HepG2 (cell line): Measurements from ENCODE around the gene PCDHGA10. TPM values are rescaled to one million over a fixed set of nuclear protein-coding genes. Genes with fewer than 3 reads are reported as not detected.
"Not testable (repeated sequence)": the region's sequence is repeated elsewhere in the genome, so short reads cannot be mapped to it uniquely, and the experiment has no call there.

Source experiments
- ATAC-seq: fragments of 200-7000 bp; cut with Tn5 transposase; 3 replicates; pipeline ENCODE4 v1.9.1; 2020; ENCODE audit warnings: mild to moderate bottlenecking, moderate library complexity
- BruUV-seq: library from RNA; stranded (reverse); fragments of 400-500 nt; replicated peaks from 2 replicates; lab custom pipeline; 2021; lab: Mats Ljungman, UMichigan
- CTCF ChIA-PET: fragments of 300-600 bp; formaldehyde crosslinking; extraction: SDS; loops from one replicate; lab custom pipeline; 2021; ENCODE audit warnings: low total read pairs, inconsistent platforms, low intra/inter-chr PET ratio; lab: Yijun Ruan, JAX
- POLR2A ChIA-PET: fragments of 350-600 bp; sonication (Branson Sonifier 250); formaldehyde crosslinking; loops from one replicate; lab custom pipeline; 2020; ENCODE audit warnings: antibody characterized with exemption, inconsistent platforms; lab: Yijun Ruan, JAX
- DNase-seq: peaks from one replicate; pipeline ENCODE4 v3.0.0-alpha.2; 2015; ENCODE audit warnings: low spot score
- FAIRE-seq: peaks from 3 replicates; lab custom pipeline; 2011; peaks lifted over from hg19 to GRCh38; lab: Jason Lieb, UNC
- H2AFZ ChIP-seq: one replicate; pipeline ENCODE4 v1.6.1; 2011; ENCODE audit warnings: low read length, inconsistent platforms
- H3K27ac ChIP-seq: fragments of 300-600 bp; 3 replicates; pipeline ENCODE4 v1.8.0; 2011; ENCODE audit warnings: mixed run types, mild to moderate bottlenecking, mixed read lengths, low read length, inconsistent platforms; ENCODE audit not compliant: insufficient read depth; ENCODE audit errors: extremely low read length
- H3K27me3 ChIP-seq, 2 experiments: fragments of 200-600 bp in 1 of 2; 2 replicates in 1 of 2; 3 replicates in 1 of 2; pipeline versions ENCODE4 v1.6.0 to v1.8.0; 2011; ENCODE audit warnings: low read length in 2 of 2, mild to moderate bottlenecking in 2 of 2, moderate library complexity in 2 of 2, inconsistent platforms in 1 of 2; ENCODE audit not compliant: insufficient read depth in 2 of 2, control insufficient read depth in 1 of 2
- H3K36me3 ChIP-seq, 2 experiments: fragments of 200-600 bp in 1 of 2; replicated peaks in 1 of 2; 2 replicates in 1 of 2; 3 replicates in 1 of 2; pipeline versions ENCODE4 v1.5.1 to v1.8.0; 2011; ENCODE audit warnings: low read length in 2 of 2, inconsistent platforms in 1 of 2; ENCODE audit not compliant: insufficient read depth in 2 of 2, control insufficient read depth in 1 of 2
- H3K4me1 ChIP-seq: 2 replicates; pipeline ENCODE4 v1.5.1; 2012; ENCODE audit warnings: low read length, inconsistent platforms; ENCODE audit not compliant: insufficient read depth
- H3K4me2 ChIP-seq: 2 replicates; pipeline ENCODE4 v1.6.0; 2011; ENCODE audit warnings: low read depth, low read length, inconsistent platforms
- H3K4me3 ChIP-seq, 3 experiments: fragments of 200-600 bp in 1 of 3; sonication (generic), shearing (Covaris generic) in 1 of 3; replicated peaks in 1 of 3; 2 replicates each; pipeline ENCODE4 v1.5.1; 2011 to 2016; ENCODE audit warnings: low read length in 3 of 3, inconsistent platforms in 2 of 3, low read depth in 2 of 3, mild to moderate bottlenecking in 2 of 3, control low read depth in 1 of 3, mixed read lengths in 1 of 3; ENCODE audit not compliant: insufficient read depth in 1 of 3
- H3K79me2 ChIP-seq: one replicate; pipeline ENCODE4 v1.6.1; 2011; ENCODE audit warnings: low read length, inconsistent platforms; ENCODE audit not compliant: insufficient read depth
- H3K9ac ChIP-seq: 2 replicates; pipeline ENCODE4 v1.6.0; 2011; ENCODE audit warnings: mild to moderate bottlenecking, low read depth, low read length, inconsistent platforms; ENCODE audit not compliant: insufficient read depth
- H3K9me3 ChIP-seq: 2 replicates; pipeline ENCODE4 v1.5.1; 2012; ENCODE audit warnings: mild to moderate bottlenecking, low read length
- H4K20me1 ChIP-seq: 2 replicates; pipeline ENCODE4 v1.6.0; 2011; ENCODE audit warnings: inconsistent platforms, mild to moderate bottlenecking, low read length, moderate library complexity; ENCODE audit not compliant: insufficient read depth
- JUND ChIP-seq: sonication (generic); formaldehyde crosslinking; IDR thresholded peaks from 2 replicates; pipeline ENCODE4 v1.8.0; 2022; ENCODE audit warnings: mild to moderate bottlenecking, missing genetic modification reagents
- WGBS: methylation state at CpG from one replicate; pipeline ENCODE4 v1.1.6; 2017; ENCODE audit warnings: low lambda C conversion rate; 5-methylcytosine and 5-hydroxymethylcytosine counted together
- in situ Hi-C: cut with HindIII; loops from 2 replicates; pipeline ENCODE4 v1.10.0; 2017; ENCODE audit warnings: low pct_unique_long_range_greater_than_20kb; ENCODE audit not compliant: extremely low pct_ligation_motif_present
- intact Hi-C: fragments of 100-400 bp; cut with micrococcal nuclease; formaldehyde crosslinking; loops from one replicate; pipeline ENCODE4 v1.10.0; 2022; ENCODE audit not compliant: unreplicated experiment
- polyA plus RNA-seq, 8 experiments: library from polyadenylated mRNA; depleted of rRNA in 3 of 8; stranded (reverse) in 7 of 8; unstranded in 1 of 8; fragments of >200 nt; fragmentation: Illumina TruSeq in 4 of 8; extraction: Trizol in 4 of 8; gene quantifications; 2 replicates each; pipeline versions ENCODE4 v1.2.1 to v1.2.3, GENCODE V29; 2011 to 2016; ENCODE audit warnings: low read depth in 4 of 8, missing spikeins in 1 of 8, mixed read lengths in 1 of 8; ENCODE audit not compliant: insufficient read depth in 1 of 8
- total RNA-seq, 5 experiments: library from RNA; depleted of rRNA; stranded (reverse); fragments of >200 nt; fragmentation: Illumina TruSeq; extraction: Trizol; gene quantifications; 2 replicates each; pipeline ENCODE4 v1.2.3, GENCODE V29; 2016; ENCODE audit warnings: low read depth in 1 of 5
- TF ChIP-seq, protein P1 (sequence below), 2 experiments: fragments of 450-650 bp in 1 of 2; sonication (generic) in 1 of 2; formaldehyde crosslinking in 1 of 2; IDR thresholded peaks; 2 replicates each; pipeline versions ENCODE4 v1.6.1 to v1.8.0; 2016 to 2022; ENCODE audit warnings: antibody characterized with exemption in 1 of 2, mild to moderate bottlenecking in 1 of 2, missing genetic modification reagents in 1 of 2
- TF ChIP-seq, protein P2 (sequence below): IDR thresholded peaks from 2 replicates; pipeline ENCODE4 v1.6.1; 2012; ENCODE audit warnings: inconsistent platforms
- TF ChIP-seq, protein P3 (sequence below): sonication (generic); formaldehyde crosslinking; IDR thresholded peaks from 2 replicates; pipeline ENCODE4 v1.4.0; 2020; ENCODE audit warnings: low read depth, mild to moderate bottlenecking, missing genetic modification reagents

Gene PCDHGA10
- total and polyA plus RNA-seq, 2 of the 13 experiments (the other 11 are each of a cell fraction or from before 2014, with no cell fraction given): 0.04 to 0.18 TPM

DNA sequence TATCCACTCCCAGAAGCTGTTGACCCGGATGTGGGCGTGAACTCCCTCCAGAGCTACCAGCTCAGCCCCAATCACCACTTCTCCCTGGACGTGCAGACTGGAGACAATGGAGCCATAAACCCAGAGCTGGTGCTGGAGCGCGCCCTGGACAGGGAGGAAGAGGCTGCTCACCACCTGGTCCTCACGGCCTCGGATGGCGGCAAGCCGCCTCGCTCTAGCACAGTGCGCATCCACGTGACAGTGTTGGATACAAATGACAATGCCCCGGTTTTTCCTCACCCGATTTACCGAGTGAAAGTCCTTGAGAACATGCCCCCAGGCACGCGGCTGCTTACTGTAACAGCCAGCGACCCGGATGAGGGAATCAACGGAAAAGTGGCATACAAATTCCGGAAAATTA lies 19.5 kb upstream of the PCDHGA10 start (continued):
- TF ChIP-seq, protein P1, sequence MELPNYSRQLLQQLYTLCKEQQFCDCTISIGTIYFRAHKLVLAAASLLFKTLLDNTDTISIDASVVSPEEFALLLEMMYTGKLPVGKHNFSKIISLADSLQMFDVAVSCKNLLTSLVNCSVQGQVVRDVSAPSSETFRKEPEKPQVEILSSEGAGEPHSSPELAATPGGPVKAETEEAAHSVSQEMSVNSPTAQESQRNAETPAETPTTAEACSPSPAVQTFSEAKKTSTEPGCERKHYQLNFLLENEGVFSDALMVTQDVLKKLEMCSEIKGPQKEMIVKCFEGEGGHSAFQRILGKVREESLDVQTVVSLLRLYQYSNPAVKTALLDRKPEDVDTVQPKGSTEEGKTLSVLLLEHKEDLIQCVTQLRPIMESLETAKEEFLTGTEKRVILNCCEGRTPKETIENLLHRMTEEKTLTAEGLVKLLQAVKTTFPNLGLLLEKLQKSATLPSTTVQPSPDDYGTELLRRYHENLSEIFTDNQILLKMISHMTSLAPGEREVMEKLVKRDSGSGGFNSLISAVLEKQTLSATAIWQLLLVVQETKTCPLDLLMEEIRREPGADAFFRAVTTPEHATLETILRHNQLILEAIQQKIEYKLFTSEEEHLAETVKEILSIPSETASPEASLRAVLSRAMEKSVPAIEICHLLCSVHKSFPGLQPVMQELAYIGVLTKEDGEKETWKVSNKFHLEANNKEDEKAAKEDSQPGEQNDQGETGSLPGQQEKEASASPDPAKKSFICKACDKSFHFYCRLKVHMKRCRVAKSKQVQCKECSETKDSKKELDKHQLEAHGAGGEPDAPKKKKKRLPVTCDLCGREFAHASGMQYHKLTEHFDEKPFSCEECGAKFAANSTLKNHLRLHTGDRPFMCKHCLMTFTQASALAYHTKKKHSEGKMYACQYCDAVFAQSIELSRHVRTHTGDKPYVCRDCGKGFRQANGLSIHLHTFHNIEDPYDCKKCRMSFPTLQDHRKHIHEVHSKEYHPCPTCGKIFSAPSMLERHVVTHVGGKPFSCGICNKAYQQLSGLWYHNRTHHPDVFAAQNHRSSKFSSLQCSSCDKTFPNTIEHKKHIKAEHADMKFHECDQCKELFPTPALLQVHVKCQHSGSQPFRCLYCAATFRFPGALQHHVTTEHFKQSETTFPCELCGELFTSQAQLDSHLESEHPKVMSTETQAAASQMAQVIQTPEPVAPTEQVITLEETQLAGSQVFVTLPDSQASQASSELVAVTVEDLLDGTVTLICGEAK (IDR thresholded peaks at IDR 0.05): no peak
- TF ChIP-seq, protein P1 (CRISPR knock-in tag; IDR thresholded peaks at IDR 0.05): no peak
- TF ChIP-seq, protein P2, sequence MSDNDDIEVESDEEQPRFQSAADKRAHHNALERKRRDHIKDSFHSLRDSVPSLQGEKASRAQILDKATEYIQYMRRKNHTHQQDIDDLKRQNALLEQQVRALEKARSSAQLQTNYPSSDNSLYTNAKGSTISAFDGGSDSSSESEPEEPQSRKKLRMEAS: no peak
- TF ChIP-seq JUND (CRISPR knock-in tag): no peak
- TF ChIP-seq, protein P3, sequence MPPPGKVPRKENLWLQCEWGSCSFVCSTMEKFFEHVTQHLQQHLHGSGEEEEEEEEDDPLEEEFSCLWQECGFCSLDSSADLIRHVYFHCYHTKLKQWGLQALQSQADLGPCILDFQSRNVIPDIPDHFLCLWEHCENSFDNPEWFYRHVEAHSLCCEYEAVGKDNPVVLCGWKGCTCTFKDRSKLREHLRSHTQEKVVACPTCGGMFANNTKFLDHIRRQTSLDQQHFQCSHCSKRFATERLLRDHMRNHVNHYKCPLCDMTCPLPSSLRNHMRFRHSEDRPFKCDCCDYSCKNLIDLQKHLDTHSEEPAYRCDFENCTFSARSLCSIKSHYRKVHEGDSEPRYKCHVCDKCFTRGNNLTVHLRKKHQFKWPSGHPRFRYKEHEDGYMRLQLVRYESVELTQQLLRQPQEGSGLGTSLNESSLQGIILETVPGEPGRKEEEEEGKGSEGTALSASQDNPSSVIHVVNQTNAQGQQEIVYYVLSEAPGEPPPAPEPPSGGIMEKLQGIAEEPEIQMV (CRISPR knock-in tag): no peak

DNA sequence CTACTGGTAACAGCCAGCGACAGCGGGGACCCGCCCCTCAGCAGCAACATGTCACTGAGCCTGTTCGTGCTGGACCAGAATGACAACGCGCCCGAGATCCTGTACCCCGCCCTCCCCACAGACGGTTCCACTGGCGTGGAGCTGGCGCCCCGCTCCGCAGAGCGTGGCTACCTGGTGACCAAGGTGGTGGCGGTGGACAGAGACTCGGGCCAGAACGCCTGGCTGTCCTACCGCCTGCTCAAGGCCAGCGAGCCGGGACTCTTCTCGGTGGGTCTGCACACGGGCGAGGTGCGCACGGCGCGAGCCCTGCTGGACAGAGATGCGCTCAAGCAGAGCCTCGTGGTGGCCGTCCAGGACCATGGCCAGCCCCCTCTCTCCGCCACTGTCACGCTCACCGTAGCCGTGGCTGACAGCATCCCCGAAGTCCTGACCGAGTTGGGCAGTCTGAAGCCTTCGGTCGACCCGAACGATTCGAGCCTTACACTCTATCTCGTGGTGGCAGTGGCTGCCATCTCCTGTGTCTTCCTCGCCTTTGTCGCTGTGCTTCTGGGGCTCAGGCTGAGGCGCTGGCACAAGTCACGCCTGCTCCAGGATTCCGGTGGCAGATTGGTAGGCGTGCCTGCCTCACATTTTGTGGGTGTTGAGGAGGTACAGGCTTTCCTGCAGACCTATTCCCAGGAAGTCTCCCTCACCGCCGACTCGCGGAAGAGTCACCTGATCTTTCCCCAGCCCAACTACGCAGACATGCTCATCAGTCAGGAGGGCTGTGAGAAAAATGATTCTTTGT lies 18.2 kb upstream of the PCDHGA10 start:
- H3K27me3 ChIP-seq, DNase-seq, H3K4me2 ChIP-seq, H3K4me1 ChIP-seq, in situ Hi-C loops, H3K9ac ChIP-seq, H3K79me2 ChIP-seq, H3K4me3 ChIP-seq, H4K20me1 ChIP-seq, POLR2A ChIA-PET, H3K36me3 ChIP-seq, BruUV-seq, H2AFZ ChIP-seq, FAIRE-seq, ATAC-seq, CTCF ChIA-PET, H3K27ac ChIP-seq, intact Hi-C loops: not testable (repeated sequence)
- peaks cover 51% of the 10 kb centered on the region for H3K9me3 ChIP-seq
- WGBS: 82% methylated on average over 23 of the region's 53 CpGs
